ENCODE measurements around the gene CD109.
A peak's percentile ranks its signal among the peaks of the same experiment; 100 is the strongest.

The CD109 gene

DNA sequence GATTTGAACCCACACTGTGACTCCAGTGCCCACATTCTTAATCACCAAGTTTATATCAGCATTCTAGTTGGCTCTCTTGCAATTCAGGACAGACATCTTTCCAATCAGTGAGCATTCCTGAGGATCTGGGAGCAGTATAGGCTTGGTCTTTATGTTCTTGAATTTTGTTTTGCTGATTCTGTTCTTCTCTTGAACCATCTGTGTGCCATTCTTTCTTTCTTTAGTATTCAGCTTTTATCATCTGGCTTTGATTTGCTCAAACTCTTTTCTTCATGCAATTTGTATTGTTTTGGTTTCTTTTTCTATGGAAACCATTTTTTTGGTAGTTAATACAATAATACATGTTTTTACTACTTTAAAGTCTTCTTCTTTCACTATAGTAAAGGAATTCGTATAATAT, 162.4 kb downstream of the CD109 start:
- DNase-seq (ENCODE audit: low read depth, low spot score): no peak

DNA sequence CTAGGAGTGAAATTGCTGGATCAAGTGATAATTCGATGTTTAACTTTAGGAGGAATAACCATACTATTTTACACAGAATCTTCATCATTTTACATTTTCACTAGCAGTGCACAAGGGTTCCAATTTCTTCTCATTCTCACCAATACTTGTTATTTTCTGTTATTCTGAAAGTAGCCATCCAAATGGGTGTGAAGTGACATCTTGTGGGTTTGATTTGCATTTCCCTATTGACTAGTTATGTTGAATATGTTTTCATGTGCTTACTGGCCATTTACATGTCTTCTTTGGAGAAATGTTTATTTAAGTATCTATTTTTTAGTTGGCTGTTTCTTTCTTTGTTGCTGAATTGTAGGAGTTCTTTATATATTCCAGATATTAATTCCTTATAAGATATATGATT, 164.3 kb downstream of the CD109 start:
- DNase-seq (ENCODE audit: low read depth, low spot score): no peak

DNA sequence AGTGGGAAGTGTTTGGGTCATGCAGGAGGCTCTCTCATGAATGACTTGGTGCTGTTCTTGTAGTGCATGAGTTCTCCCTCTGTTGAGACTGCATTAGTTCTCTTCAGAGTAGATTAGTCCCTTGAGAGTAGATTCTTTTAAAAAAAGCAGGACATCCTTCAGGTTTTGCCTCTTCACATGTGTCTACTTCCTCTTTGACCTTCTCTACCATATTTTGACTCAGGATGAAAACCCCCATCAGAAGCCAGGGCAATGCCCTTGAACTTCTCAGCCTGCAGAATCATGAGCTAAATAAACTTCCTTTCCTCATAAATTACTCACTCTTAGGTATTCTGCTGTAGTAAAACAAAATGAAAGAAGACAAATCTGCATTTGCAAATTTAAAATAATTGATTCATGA, 170.3 kb downstream of the CD109 start:
- no peak for DNase-seq (ENCODE audit: low read depth, low spot score)

DNA sequence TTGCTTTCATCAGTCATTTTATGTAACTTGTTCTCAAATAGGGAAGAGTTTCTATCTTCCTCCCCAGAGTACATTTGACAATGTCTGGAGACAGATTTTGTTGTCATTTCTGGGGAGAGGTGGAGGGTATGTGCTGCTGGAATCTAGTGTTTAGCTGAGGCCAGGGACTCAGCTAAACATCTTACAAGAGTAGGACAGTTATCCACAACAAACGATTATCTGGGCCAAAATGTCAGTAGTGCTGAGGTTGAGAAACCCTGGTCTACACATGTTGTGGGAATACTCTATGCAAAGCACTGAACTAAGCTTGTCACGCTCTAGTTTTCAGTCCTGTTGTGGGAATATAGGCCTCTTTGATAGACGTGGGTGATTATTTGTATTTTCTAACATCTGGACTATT, 171.4 kb downstream of the CD109 start:
- DNase-seq (ENCODE audit: low read depth, low spot score): no peak

- DNase-seq (ENCODE audit: low read depth, low spot score): peak; percentile 48
Measured at GRCh38 chr6:73870907-73871306, 174.9 kb downstream of the CD109 start.

DNA sequence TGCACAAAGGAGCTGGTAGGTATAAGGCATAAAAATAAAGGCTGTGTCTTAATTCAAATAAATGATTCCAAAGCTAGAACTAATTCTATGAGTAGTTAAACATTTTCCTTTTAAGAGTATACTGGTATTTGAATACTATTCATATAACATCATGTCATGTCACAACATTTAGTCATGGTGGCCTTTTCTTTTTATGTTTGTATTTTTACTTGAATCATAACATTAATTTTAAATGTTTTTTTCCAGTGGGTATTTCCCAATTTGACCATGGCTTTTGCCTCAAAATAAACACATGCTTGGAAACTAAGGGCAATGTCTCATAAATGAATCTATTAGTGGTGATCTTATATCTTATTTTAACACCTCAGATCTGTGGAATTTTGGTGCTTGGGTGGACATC, 177.1 kb downstream of the CD109 start:
- no peak for DNase-seq (ENCODE audit: low read depth, low spot score)
